GM12801 (cell line): ENCODE data around the gene DCST2.
A peak's percentile ranks its signal among the peaks of the same experiment; 100 is the strongest.

Experiments used
- TF ChIP-seq, protein P1 (sequence below): IDR thresholded peaks from one replicate; pipeline ENCODE4 v1.5.1; 2011; ENCODE audit warnings: control low read depth; ENCODE audit not compliant: insufficient read length; ENCODE audit errors: extremely low read depth

The DCST2 gene

DNA sequence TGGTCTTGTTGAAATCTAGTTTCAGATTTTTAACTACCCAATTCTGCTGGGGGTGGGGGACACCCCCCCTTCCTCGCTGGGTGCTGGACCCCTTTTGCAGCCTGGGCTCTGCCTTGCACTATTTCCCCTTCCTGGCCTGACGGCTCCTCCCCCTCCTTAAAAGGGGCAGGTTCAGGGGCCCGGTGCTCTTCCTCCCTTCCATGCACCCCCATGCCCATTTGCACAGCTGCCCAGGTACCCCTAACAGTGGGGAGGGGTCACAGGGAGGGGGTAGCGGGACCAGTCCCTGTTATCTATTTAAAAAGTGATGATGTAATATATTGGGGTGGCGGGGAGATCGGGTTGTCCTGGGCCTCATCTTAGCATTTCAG lies 15.7 kb downstream of the DCST2 start:
- TF ChIP-seq, protein P1, sequence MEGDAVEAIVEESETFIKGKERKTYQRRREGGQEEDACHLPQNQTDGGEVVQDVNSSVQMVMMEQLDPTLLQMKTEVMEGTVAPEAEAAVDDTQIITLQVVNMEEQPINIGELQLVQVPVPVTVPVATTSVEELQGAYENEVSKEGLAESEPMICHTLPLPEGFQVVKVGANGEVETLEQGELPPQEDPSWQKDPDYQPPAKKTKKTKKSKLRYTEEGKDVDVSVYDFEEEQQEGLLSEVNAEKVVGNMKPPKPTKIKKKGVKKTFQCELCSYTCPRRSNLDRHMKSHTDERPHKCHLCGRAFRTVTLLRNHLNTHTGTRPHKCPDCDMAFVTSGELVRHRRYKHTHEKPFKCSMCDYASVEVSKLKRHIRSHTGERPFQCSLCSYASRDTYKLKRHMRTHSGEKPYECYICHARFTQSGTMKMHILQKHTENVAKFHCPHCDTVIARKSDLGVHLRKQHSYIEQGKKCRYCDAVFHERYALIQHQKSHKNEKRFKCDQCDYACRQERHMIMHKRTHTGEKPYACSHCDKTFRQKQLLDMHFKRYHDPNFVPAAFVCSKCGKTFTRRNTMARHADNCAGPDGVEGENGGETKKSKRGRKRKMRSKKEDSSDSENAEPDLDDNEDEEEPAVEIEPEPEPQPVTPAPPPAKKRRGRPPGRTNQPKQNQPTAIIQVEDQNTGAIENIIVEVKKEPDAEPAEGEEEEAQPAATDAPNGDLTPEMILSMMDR, result no peak

GRCh38 chr1:155017041-155017945 lies 16.3 kb downstream of the DCST2 start:
- TF ChIP-seq, protein P1, result peak; percentile 41

DNA sequence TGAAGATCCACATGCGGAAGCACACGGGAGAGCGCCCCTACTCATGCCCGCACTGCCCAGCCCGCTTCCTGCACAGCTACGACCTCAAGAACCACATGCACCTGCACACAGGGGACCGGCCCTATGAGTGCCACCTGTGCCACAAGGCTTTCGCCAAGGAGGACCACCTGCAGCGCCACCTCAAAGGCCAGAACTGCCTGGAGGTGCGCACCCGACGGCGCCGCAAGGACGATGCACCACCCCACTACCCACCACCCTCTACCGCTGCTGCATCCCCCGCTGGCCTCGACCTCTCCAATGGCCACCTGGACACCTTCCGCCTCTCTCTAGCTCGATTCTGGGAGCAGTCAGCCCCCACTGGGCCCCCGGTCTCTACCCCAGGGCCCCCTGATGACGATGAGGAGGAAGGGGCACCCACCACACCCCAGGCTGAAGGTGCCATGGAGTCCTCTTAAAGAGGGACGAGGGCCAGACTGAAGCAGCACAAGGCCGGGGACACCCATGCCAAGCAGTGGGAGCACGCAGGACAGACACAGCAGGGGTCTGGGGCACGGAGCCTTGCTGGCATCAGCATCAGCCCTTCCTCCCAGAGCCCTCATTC lies 17.2 kb downstream of the DCST2 start:
- TF ChIP-seq, protein P1, result no peak

GRCh38 chr1:155015527-155016230 lies 17.9 kb downstream of the DCST2 start:
- TF ChIP-seq, protein P1, result no peak

DNA sequence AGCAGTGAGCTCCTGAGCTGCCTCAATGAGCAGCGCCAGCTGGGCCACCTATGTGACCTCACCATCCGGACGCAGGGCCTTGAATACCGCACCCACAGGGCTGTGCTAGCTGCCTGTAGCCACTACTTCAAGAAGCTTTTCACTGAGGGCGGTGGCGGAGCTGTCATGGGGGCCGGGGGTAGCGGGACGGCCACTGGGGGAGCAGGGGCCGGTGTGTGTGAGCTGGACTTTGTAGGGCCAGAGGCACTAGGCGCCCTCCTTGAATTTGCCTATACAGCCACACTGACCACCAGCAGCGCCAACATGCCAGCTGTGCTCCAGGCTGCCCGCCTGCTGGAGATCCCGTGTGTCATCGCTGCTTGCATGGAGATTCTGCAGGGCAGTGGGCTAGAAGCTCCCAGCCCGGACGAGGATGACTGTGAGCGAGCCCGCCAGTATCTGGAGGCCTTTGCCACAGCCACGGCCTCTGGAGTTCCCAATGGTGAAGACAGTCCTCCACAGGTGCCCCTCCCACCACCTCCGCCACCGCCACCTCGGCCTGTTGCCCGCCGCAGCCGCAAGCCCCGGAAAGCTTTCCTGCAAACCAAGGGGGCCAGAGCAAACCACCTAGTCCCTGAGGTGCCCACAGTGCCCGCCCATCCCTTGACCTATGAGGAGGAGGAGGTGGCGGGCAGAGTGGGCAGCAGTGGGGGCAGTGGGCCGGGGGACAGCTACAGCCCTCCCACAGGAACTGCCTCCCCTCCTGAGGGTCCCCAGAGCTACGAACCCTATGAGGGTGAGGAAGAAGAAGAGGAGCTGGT lies 18.7 kb downstream of the DCST2 start:
- TF ChIP-seq, protein P1, result no peak

GRCh38 chr1:155013632-155014031 lies 19.9 kb downstream of the DCST2 start:
- TF ChIP-seq, protein P1, result no peak
